Limb (tissue), 2 donors: ENCODE measurements around the gene KDR.

Experiments used
- DNase-seq, 2 donors: peaks; one replicate each; pipeline ENCODE4 v3.0.0-alpha.2; 2016; ENCODE audit errors: extremely low spot score in 2 of 2

Gene KDR

DNA sequence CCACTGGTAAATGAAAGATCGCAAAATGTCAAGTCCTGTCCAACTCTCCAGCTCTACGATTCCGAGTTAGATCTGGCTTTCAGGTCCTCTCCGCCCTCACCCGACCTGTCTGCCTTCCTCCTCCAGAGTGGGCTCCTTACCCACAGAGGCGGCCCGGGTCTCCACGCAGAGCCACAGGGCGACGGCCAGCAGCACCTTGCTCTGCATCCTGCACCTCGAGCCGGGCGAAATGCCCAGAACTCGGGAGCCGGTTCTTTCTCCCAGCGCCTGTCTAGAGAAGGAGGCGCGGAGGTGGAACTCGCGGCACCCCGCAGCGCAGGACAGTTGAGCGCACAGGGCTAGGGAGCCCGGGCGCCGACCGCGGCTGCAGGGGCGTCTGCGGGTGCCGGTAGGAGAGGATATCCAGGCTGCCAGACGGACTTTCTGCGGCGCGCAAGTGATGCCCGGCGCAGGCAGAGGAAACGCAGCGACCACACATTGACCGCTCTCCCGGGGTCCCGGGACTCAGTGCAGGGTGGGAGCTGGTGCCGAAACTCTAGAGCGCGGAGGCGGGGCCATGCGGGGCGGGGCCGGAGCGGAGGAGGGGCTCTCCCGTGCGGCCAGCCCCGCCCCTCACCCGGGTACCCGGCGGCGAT, at the start of gene KDR:
TSS of gene KDR (minus strand) at position 509 of the 635 bp plus-strand sequence. CDS start at position 207, 302 bp downstream.
- DNase-seq: peak in 1 of 2 donors; percentile 66

DNA sequence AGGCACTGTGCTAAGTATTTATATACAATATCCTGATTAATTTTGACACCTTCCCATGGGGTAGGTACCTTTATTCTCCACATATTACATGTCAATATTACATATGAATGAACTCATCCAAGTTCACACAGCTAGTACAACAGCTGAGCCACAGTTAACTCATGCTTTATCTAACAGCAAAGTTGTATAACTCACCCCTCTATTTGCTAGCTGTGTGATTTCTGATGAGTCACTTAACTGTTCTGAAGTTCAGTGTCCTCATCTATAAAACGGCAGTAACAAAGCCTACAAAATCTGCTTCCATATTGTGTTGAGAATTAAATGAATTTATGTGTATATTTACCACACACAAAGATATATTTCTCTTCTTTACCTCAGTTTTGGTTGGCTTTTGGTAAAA, 48.2 kb upstream of the KDR start:
- DNase-seq: no peak

DNA sequence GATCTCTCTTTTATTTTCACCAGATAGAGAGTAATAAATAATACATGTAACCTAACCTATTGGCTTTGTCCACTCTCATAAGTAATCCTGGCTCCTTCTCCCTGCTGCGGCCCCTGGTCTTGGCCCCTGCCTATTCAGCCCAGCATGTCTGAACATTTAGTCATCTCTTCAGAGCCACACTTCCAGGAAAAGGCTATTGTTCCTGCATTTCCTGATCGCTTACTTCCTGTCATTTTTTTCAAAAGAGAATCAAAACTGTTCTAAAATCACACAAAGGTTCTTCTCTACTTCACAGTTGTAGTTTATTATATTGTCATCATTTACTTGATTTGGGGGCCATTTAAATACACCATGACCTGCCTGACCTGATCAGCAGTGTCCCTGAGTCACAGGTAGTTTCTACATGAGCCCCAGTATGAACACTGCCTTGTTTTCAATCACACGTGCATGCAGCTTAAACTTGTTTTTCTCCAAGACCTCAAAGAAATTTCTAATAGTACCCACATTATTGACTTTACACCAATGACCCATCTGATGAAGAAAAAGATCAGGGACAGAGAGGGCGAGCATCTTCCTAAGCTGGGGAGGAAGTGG, 47.4 kb upstream of the KDR start:
- no peak for DNase-seq

DNA sequence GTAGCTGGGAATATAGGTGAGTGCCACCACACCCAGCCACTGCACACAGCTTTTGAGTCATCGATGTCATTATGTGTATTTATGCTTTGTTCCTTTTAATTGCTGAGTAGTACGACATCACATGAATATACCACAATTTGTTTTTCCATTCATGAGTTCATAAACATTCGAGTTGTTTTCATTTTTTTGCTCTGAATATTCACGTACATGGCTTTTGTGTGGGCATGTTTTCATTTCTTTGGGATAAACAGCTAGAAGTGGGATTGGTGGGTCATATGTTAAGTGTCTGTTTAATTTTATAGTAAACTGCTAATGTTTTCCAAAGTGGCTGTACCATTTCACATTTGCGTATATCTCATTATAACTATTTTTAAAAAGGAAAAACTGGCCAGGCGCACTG, 45.1 kb upstream of the KDR start:
- DNase-seq: no peak

DNA sequence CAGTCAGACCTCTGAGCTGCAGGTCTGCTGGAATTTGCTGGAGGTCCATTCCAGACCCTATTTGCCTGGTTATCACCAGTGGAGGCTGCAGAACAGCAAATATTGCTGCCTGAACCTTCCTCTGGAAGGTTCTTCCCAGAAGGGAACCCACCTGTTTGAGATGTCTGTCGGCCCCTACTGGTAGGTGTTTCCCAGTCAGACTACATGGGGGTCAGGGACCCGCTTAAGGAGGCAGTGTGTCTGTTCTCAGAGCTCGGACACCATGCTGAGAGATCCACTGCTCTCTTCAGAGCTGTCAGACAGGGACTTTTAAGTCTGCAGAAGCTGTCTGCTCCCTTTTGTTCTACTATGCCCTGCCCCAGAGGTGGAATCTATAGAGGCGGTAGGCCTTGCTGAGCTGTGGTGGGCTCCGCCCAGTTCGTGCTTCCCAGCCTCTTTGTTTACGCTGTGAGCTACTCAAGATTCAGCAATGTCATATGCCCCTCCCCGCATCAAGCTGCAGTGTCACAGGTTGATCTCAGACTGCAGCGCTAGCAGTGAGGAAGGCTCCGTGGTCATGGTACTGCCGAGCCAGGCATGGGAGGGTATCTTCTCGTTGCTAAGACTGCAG, 44.1 kb upstream of the KDR start:
- no peak for DNase-seq

DNA sequence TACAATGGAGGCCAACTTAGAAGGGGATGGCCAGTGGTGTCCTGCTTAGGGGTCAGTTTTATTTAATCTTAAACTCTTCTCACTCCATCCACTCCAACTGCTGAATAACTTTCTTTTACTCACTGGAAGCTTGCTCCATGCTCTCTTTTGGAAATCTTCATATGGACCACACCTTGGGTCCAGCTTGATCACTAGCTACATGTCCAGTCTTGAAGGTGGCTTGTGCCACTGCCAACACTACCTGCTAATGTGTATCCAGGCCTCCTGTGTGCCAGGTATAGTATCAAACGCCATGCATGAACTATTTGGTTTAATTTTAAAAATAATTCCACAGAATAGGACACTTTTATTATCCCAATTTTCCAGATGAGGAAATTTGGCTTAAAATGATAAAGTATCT, 37.0 kb upstream of the KDR start:
- DNase-seq: no peak

DNA sequence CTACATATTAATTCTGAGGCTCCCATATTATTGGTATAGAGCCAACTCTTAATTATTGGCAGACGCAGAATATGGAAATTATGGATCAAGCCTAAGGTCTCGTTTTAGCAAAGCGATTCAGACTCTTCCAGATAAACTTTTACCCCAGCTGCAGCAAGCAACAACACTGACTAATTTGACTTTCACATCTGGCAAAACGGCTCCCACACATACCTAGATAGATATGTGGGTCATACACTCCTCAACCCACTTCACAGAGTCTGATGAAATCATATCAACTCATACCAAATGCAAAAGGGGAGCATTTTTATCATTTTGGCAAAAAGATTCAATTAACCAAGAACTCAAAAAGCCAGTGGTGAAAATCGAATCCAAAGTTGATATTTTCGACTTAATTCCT, 36.3 kb upstream of the KDR start:
- no peak for DNase-seq

DNA sequence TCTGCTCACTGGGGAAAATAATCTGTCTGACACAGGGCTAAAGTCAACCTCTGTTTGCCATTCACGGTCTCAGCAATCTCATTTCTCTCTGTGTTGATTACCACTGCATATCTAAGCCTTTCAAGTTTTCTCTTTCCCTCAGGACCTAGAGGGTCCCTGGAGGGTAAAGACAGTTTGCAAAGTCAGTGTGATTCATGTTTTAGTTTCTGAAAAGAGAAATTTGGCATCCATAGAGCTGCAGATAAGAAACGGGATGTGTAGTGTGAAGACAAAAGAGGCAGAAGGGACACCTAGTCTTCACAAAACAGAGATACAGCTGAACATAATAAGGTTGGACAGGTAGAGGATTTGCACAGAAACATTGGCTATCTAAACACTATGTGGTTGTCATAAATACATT, 34.5 kb upstream of the KDR start:
- DNase-seq: no peak

DNA sequence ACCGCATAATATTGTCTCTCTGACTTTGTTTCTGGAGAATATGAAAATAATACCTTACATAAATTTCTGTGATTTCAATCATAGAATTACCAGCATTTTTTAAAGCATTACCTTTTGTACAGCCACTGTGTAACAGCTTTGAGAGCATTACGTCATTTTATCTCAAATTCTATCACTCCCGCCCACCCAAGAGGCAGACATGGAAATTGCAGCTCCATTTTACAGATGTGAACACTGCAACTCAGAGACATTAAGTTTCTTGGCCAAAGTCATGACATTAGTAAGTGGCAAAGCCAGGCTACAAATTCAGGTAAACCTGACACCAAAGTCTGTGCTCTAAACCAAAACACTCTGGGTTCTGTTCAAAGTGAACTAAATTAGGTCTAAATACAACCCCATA, 33.6 kb upstream of the KDR start:
- DNase-seq: no peak

DNA sequence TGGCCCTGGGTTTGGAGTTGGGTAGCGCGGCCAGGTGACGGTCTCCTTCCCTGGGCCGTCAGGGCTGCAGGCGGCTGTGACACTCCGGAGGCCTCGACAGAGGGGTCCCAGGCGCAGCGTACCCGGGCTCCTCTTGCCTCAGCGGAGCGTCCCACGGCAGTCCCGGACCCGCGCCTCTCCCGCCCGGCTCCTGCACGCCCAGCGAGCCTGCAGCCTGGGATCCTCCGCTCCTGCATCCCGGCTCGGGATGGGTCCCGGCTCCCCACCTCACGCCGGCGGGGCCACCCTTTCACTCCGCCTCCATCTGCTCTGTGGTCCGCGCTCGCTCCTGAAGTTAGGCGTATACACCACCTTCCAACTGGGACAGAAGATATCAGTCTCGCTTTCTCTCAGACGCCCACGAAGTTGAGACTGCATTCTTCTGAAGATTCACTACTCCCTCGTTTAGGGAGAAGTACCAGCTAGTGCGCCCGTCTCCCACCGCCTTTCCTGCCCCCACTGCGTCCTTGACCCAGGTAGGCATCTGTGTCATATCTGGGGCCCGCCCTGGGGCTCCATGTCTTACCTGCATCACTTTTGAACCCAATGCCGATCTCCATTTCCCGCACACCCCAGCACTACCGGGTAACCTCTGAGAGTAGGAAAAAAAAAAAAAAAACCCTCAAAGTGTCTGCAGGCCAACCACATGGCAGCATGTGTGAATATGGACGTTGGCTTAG, 32.3 kb upstream of the KDR start:
- peak in 1 of 2 donors; percentile 37 for DNase-seq

DNA sequence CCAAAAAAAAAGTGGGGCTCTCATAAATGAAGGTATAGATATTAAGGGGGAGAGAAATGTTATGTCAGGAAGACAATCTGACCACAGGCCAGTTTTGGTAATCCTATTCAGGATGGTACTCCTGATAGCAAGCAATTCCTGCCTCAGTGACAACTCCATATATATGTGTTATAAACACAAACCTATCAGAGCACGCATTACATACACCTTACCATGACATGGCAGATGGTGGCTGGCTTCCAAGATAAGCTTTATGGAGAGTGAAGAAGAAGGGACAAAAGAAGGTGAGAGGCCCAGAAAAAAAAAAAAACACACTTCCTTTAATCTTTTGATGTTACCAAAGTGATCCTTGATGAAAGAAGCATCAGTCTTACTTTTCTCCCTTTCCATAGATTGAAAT, 29.5 kb upstream of the KDR start:
- DNase-seq: no peak

DNA sequence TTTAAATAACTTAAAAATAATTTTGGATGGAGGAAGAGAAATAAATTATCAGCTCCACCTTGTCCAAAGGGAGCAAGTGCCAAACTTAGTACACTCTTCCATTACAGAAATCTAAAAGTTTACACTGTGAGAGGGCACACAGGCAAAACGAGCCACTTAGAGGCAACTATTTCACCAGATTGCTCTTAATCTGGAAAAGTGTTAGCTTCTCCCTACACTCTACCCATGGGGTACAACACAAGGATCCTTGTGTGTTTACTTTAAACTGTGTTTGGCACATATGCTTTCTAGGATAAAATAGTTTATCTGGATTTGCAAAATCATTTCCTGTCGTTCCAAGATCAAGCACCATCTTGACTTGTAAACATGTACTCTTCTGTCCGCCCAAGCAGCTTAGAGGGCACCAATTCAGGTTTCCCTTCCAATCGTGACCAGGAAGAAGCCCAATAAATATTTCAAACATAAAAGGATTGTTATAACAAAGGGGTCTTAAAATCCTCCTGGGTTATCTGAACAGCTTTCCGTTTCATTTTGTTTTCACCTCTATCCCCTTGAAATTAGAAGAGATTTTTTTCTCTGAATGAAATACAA, 29.0 kb upstream of the KDR start:
- DNase-seq: no peak

DNA sequence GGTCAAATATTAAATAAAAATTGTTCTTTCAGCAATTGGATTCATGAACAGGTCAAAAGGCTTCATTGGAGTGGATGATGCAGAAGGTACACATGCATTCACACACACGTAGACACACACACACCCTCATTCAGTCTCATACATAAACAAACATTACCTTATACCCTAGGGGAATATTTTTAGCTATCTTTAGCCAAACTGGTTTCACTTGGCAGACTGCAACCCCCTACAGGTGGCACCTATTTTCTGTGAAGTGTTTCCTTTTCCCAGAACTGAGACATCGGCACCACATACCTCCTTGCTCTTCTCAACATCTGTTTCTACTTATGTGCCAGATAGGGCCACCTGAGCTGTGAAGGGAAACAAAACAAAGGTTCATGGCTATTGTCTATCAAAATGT, 18.5 kb upstream of the KDR start:
- DNase-seq: no peak

DNA sequence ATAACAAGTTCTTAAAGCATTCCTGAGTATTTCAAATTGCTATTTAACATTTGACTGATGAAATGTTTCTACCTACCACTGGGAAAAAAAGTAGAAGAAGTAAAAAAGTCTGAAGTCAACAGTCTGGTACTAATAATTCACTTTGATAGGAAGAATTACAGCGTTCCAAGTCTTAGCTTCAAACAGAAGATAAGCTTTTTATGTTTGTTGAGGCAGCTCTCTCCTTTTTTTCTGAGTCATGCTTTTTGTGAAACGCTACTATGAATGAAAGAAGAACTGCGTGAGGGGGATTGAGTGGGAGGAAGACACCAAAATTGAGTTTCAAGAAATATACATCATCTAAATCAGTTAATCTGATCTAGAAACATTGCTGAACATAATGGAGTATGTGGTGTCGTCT, 13.0 kb upstream of the KDR start:
- no peak for DNase-seq

DNA sequence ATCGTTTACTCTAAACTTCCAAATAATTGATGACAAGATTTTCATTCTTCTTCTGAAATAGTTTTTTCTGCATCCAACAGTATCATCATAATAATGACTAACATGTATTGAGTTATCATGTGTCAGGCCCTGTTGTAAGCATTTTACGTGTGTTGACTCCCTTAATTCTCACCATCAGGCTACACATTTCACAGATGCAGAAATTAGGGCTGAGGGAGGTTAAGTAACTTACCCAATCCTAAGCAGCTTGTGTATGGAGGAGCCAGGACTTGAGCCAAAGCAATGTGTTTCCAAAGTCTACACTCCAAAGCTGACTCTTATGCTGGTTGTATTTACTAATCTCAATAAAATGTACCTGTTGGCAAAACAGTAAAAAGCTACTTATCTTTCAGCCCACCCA, 11.2 kb upstream of the KDR start:
- DNase-seq: no peak

DNA sequence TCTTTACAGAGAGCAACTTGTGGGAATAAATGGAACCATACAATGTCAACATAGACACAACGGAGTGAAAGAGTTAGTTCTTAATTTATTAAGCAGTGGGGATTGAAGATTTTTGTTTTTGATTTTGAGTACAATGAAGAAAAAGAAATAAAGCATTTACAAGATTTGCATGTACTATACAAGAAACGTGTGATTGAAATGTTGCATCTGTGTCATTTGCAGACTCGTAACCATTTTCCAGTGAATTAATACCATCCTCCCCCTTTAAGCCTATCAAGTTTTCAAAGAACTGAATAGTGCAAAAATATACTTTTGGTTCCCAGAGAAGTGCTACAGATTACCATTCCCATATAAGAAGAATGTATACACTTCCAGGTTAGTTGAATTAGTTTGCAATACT, 8.6 kb upstream of the KDR start:
- DNase-seq: no peak

DNA sequence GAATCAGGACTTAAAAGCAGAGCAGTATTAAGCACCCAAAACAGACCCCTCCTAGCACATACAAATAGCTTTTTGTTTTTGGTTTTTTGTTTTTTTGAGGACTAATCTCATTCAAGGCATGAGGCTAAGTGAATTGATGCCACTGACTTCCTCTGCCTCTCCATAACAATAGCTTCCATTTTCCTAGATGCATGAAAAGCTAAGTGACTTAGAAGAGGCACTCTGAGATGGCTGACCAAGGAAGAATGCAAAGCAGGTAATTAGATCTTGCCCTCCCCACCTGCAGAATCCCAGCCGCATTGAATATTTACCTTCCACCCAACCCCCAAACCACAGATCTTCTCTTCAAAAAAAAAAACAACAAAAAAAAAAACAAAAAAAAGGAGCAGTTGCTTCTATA, 7.4 kb upstream of the KDR start:
- no peak for DNase-seq

DNA sequence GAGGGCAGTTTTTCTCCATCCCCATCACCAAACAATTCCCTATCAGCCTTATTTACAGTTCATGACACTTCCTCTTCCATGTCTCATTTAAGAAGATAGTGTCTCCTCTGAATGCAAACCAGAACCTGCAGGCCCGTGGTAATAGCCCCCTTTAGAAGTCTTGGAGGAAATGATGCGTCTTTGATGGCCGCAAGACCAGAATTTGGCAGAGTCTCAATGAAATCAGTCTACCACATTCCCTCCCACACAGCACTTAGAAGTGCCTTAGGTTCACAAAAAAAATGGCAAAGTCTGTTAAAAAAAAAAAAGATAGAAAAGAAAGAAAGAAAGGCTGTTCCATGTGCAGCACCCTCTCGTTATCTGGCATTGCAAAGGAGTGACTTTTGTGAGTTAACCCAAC, 2.1 kb upstream of the KDR start:
- no peak for DNase-seq

DNA sequence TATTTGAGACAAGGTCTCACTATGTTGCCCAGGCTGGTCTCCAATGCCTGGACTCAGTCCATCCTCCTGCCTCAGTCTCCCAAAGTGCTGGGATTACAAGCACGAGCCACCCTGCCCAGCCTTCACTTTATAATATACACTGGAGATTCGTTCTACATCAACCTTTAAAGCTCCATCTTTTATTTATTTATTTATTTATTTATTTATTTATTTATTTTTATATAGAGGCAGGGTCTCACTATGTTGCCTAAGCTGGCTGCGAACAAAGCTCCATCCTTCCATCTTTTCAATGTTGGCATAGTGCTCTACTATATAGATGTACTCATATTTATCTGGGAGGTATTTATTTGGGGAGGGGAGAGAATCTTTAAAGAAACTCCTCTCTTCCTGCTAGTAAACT, 1.7 kb upstream of the KDR start:
- no peak for DNase-seq

DNA sequence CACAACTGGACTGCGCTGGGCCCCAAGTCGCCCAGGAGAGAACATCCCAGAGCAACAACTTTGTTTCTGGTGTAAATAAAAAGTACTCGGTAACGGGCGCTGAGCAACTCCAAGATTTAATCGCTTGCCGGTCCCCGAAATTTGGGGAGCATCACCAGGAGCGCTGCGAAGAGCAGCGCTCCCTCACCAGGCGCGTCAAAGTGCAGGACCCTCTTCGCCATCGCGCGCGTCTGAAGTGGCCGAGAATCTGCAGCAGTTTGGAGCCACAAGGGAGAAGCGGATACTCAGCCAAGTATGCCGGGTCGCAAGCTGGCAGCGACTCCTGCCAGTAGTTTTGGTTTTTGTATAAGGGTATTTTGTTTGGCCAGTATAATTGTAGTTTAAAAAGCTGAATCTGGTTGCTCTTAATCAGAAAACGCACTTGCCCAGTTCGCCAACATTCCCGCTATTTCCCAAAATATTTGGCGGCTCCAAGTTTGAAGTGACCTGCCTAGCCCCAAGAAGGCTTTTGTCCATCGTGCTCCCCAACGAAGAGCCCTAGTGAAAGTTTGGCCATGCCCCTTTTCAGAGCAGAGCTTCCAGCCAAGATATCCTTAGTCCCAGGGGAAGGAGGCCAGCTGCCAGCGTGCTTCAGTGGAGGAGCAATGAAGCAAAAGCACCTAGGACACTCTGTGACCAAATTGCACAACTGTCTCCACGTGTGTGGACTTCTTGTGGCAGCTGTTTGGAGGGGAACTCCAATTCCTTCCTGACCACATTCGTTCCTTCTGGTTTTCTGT, 557 bp upstream of the KDR start:
- peak in 1 of 2 donors; percentile 39 for DNase-seq

DNA sequence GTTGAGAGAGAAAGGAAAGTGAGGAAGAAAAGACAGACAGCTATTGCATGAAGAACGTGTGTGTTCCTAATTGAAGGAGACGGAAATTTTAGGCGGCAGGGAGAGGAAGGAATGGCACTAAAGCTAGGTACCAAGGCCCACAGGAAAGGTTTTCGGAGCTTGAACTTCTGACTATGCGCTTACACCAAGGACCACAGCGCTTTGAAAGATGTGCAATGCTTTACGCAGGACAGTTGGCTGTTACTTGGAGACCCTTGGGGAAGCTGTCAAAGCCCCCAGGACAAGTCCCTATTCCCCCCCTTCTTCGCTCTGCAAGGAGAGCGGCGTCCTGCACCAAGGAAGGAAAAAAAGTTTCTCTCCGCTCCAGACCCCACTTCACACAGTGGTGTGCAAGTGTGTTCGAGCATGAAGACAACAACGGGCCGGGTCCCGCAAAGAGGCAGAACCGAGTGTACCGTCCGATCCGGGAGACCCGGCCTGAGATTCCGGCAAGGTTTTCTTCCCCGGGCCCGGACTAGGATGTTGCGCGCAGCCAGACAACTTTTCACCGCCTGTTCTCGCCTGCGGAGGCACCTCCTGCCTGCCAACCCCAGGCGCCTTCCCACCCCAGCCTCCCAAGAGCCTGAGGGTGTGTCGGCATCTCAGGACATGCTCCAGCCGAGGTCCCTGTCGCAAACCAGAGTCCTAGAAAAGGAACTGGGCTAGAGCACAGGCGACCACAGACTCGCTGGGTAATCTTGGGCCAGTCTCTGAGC, 896 bp downstream of the KDR start:
- peak in 1 of 2 donors; percentile 28 for DNase-seq
